HEK293T (cell line): ENCODE data around the gene KRT79.

Experiments
- CTCF ChIA-PET: fragments of 350-600 bp; formaldehyde crosslinking; extraction: SDS; loops from one replicate; lab custom pipeline; 2021; ENCODE audit warnings: antibody characterized with exemption, inconsistent platforms; lab: Yijun Ruan, JAX
- POLR2A ChIA-PET: fragments of 350-600 bp; formaldehyde crosslinking; extraction: SDS; loops from one replicate; lab custom pipeline; 2020; ENCODE audit warnings: antibody characterized with exemption, inconsistent platforms; lab: Yijun Ruan, JAX
- DNase-seq: peaks from one replicate; pipeline ENCODE4 v3.0.0; 2012; ENCODE audit warnings: mixed read lengths; ENCODE audit errors: extremely low spot score
- ARNT ChIP-seq: fragments of 450-650 bp; IDR thresholded peaks from 2 replicates; pipeline ENCODE4 v1.6.1; 2017; ENCODE audit warnings: mild to moderate bottlenecking
- BHLHE40 ChIP-seq: fragments of 450-650 bp; IDR thresholded peaks from 2 replicates; pipeline ENCODE4 v1.6.1; 2016; ENCODE audit warnings: mild to moderate bottlenecking, moderate library complexity, borderline replicate concordance
- CTBP1 ChIP-seq: fragments of 450-650 bp; IDR thresholded peaks from 2 replicates; pipeline ENCODE4 v1.6.1; 2016; ENCODE audit warnings: borderline replicate concordance
- ELF4 ChIP-seq: fragments of 450-650 bp; IDR thresholded peaks from 2 replicates; pipeline ENCODE4 v1.6.1; 2017; ENCODE audit warnings: antibody characterized with exemption
- FOXA1 ChIP-seq: fragments of 450-650 bp; IDR thresholded peaks from 2 replicates; pipeline ENCODE4 v1.6.1; 2016; ENCODE audit warnings: mild to moderate bottlenecking
- FOXK2 ChIP-seq: fragments of 450-650 bp; IDR thresholded peaks from 2 replicates; pipeline ENCODE4 v1.6.1; 2016; ENCODE audit warnings: mild to moderate bottlenecking
- FOXM1 ChIP-seq: fragments of 450-650 bp; IDR thresholded peaks from 2 replicates; pipeline ENCODE4 v1.6.1; 2017; ENCODE audit warnings: mild to moderate bottlenecking, borderline replicate concordance
- HDGF ChIP-seq: fragments of 450-650 bp; IDR thresholded peaks from 2 replicates; pipeline ENCODE4 v1.6.1; 2017; ENCODE audit warnings: antibody characterized with exemption, borderline replicate concordance
- L3MBTL2 ChIP-seq: fragments of 450-650 bp; conservative IDR thresholded peaks from 2 replicates; pipeline ENCODE4 v1.6.1; 2016; ENCODE audit warnings: mild to moderate bottlenecking
- LEF1 ChIP-seq: fragments of 450-650 bp; IDR thresholded peaks from 2 replicates; pipeline ENCODE4 v1.6.1; 2017; ENCODE audit warnings: mild to moderate bottlenecking, borderline replicate concordance
- NFRKB ChIP-seq: fragments of 450-650 bp; IDR thresholded peaks from 2 replicates; pipeline ENCODE4 v1.6.1; 2016; ENCODE audit warnings: mild to moderate bottlenecking, moderate library complexity
- SP1 ChIP-seq: fragments of 450-650 bp; IDR thresholded peaks from 2 replicates; pipeline ENCODE4 v1.6.1; 2017
- SUZ12 ChIP-seq: fragments of 450-650 bp; IDR thresholded peaks from 2 replicates; pipeline ENCODE4 v1.6.1; 2016; ENCODE audit warnings: mild to moderate bottlenecking
- TARDBP ChIP-seq: fragments of 450-650 bp; IDR thresholded peaks from 2 replicates; pipeline ENCODE4 v1.6.1; 2016
- ZNF384 ChIP-seq: fragments of 450-650 bp; IDR thresholded peaks from 2 replicates; pipeline ENCODE4 v1.6.1; 2016
- TF ChIP-seq, protein P1 (sequence below): fragments of 450-650 bp; IDR thresholded peaks from 2 replicates; pipeline ENCODE4 v1.6.1; 2016

The KRT79 gene

DNA sequence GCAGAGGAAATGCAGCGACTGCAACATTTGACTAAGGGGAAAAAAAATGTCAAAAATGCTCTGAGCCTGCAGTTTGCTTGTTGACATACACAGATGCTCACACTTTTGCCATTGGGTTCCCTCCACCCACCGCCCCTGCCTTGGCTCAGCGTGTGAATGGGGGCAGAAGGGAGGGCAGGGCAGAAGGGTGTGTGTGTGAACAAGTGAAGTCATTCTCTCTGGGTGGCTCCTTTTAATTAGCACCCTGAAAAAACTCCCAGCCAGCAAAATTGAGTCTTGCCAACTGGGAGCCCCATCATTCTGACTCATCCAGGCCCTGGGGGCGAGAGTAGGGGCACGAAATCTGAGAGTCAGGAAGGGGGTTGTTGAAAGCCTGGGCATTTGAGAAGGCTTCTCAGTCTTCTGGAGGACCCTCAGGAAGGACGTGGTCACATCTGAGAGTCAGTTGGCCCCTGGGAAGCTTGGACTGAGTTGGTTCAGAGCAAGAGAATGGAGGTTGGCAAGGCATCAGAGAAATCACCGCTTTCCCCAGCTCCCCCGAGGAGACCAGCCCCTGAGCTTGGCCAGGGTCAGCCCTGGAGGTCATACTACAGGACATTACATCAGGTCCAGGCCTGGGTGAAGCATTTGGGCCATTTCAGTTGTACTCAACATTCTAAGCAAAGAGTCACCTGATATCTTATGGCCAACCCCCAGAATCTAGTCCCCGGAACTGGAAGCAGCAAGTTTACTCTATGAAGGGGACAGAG is 37.4 kb upstream of the KRT79 start:
- ChIA-PET CTCF (interaction anchor here (0.7 to 1.4 kb wide), 6 partner anchors 10 to 498 kb away, joined by 3 to 10 read pairs (median 6); no protein-coding TSS in a partner anchor), POLR2A (no interaction called here)
- no peak for DNase-seq
- no peak for TF ChIP-seq ELF4
- no peak for TF ChIP-seq TARDBP
- no peak for TF ChIP-seq SUZ12
- no peak for TF ChIP-seq ZNF384
- TF ChIP-seq FOXA1: no peak
- no peak for TF ChIP-seq FOXK2
- no peak for TF ChIP-seq CTBP1
- TF ChIP-seq, protein P1, sequence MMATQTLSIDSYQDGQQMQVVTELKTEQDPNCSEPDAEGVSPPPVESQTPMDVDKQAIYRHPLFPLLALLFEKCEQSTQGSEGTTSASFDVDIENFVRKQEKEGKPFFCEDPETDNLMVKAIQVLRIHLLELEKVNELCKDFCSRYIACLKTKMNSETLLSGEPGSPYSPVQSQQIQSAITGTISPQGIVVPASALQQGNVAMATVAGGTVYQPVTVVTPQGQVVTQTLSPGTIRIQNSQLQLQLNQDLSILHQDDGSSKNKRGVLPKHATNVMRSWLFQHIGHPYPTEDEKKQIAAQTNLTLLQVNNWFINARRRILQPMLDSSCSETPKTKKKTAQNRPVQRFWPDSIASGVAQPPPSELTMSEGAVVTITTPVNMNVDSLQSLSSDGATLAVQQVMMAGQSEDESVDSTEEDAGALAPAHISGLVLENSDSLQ: no peak
- TF ChIP-seq NFRKB: no peak
- TF ChIP-seq L3MBTL2: no peak
- no peak for TF ChIP-seq FOXM1
- TF ChIP-seq ARNT: no peak

DNA sequence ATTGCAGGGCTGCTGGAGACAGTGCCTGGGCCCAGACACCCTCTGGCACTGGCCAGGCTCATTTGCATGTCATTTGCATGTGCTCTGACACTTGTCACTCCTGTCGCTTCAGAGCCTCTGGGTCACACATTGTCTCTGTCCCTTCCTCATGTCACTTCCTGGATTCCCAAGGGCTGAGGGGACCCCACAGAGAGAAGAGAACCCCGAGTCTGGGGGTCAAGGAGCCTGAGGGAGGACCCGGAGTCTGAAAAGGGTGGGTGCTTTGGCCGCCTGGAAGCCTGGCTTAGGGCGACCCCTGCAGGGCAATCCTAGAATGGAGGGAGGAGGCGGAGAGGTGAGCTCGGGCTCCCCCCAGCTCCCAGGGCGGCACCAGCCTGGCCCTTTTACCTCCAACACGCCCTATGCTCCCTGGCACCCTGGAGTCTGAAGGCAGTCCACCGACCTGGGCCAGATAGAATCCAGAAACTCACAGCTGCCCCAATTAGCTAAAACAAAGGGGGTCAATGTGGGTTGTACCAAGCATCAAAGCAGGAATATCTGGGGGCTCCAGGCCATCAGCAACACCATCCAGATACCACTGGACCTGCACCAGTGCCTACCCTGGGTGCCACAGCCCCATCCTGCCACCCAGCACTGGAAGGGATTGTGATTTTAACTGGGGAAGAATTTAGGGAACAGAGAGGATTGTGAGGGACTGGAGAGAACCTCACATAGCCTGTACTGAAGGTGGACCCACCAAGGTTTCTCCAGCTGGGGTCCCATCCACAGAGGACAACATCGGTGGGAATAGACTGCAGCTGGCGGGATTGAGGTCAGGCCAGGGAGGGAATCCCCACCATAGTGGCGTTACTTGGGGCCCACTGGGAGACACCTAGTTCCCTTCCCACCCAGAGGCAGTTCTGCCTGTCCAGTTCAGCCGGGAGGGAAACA is 36.5 kb upstream of the KRT79 start:
- DNase-seq: peak; percentile 80
- ChIA-PET POLR2A (interaction anchor here (1.0 kb wide), 1 partner anchor 285 kb away, joined by 3 read pairs; no protein-coding TSS in a partner anchor), CTCF (interaction anchor here (0.5 to 1.4 kb wide), 22 partner anchors 9 to 649 kb away, joined by 3 to 10 read pairs (median 4); no protein-coding TSS in a partner anchor)
- TF ChIP-seq SP1 (no peak), FOXM1 (no peak), BHLHE40 (no peak), ELF4 (no peak), FOXA1 (no peak), LEF1 (no peak), NFRKB (no peak), SUZ12 (no peak), HDGF (no peak), ARNT (no peak), TARDBP (no peak), L3MBTL2 (no peak), CTBP1 (no peak), FOXK2 (no peak), ZNF384 (no peak)
- TF ChIP-seq, protein P1: no peak

DNA sequence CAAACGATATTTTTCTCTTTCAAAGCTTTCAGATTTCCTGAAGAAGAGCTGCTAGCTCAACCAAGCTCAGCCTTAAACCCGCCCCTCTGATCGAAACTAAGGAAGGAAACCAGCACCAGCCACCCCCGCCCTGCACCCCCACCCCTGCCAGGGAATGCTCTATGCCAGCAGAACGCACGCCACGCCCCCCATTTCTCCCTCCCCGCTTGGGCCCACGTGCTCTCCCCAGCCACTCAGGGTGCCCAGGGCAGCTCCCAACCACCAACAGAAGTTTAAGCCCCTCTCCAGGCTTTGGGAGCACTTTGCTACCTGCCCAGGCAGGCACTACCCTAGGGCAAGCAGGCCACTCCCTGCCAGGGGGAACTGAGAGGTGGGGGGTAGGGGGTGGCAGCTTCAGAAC is 33.5 kb upstream of the KRT79 start:
- POLR2A ChIA-PET: no interaction called here
- CTCF ChIA-PET: interaction anchor here (1.5 to 2.7 kb wide), 2 partner anchors 12 to 17 kb away, joined by 6 read pairs; no protein-coding TSS in a partner anchor
- TF ChIP-seq CTBP1 (no peak), ARNT (no peak), FOXM1 (no peak), HDGF (no peak), ELF4 (no peak), NFRKB (no peak), FOXK2 (no peak), FOXA1 (no peak), ZNF384 (no peak), LEF1 (no peak)
- DNase-seq: no peak

DNA sequence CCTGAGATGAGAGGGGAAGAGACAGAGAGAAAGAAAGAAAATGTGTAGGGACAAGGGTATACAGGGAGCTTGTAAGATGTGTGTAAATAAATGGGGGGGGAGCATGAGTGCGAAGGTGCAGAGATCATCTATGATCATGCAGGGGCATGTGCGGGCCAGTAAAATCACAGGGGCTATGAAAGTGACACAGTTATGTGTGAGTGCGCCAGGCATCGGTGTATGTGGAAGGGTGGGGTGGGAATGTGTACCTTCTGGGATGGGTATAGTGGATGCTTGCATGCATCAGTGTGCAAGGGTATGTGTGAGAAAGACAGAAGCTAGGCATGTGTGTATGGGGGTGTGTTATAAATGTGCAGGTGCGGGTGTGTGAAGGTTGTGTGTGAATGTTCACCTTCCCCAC is 33.0 kb upstream of the KRT79 start:
- TF ChIP-seq HDGF (no peak), CTBP1 (no peak), FOXM1 (no peak), FOXK2 (no peak), ZNF384 (no peak), LEF1 (no peak)
- TF ChIP-seq, protein P1: no peak
- POLR2A ChIA-PET: no interaction called here
- CTCF ChIA-PET: interaction anchor here (1.5 to 2.7 kb wide), 2 partner anchors 12 to 17 kb away, joined by 6 read pairs; no protein-coding TSS in a partner anchor

DNA sequence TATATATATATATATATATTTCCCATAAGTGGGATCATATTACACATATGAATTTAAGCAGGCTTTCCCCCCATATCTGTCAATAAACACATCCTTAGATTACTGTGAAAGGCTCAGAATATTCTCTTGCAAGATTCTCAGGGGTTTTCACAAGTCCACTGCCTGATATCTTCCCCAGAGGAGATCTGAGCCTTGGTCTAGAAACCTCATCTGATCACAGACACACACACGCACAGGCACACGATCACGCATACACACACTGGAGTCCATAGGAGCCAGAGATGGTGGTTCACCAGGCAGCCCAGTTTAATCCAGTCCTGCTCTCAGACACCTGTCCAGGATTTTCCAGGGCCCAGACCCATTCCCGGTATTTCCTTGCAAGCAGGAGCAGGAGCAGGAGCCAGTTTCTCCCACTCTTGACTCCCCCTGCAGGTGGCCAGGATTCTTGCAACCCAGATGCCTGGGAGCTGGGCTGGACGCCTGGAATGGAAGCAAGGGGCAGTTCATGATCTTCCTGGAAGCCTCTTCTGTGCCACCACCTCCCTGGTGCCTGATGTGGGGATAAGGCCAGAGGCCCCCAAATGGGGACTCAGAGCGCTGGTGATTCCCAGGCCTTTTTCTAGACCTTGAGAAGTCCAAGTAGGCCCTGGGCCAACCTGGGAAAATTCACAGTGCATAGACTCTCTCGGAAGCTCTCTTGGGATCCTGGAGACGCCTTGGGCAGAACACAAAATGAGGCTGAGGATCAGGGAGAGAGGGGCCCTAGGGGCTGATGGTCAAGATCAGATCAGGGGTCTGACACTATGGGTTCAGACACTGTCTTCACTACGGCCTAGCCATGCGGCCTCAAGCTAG is 31.2 kb upstream of the KRT79 start:
- peak; percentile 85 for DNase-seq
- ChIA-PET CTCF (interaction anchor here (0.5 to 2.7 kb wide), 15 partner anchors 8 to 485 kb away, joined by 3 to 7 read pairs (median 3); partner anchors contain the start of genes KRT1 and KRT3), POLR2A (interaction anchor here (1.6 kb wide), 1 partner anchor 13 kb away, joined by 3 read pairs; no protein-coding TSS in a partner anchor)
- TF ChIP-seq ZNF384 (no peak), CTBP1 (no peak), SP1 (no peak)

More for the DNA sequence above, 33.0 kb upstream of the KRT79 start:
- no peak for DNase-seq
